NCI-H2196 (cell line): ENCODE data around the gene SPACDR.
"Not testable (repeated sequence)": the region's sequence is repeated elsewhere in the genome, so short reads cannot be mapped to it uniquely, and the experiment has no call there.

ENCODE experiments used
- DNase-seq: peaks from one replicate; lab custom pipeline; 2025; ENCODE audit not compliant: unreplicated experiment; lab: John Stamatoyannopoulos, UW

The SPACDR gene

GRCh38 chr7:100466653-100467605 lies 2.9 kb upstream of the SPACDR start:
- no peak for DNase-seq

GRCh38 chr7:100465702-100466311 lies 1.7 kb upstream of the SPACDR start:
- DNase-seq = peak; percentile 80

- DNase-seq = no peak
Measured at GRCh38 chr7:100465299-100465698, 1.2 kb upstream of the SPACDR start.

- no peak for DNase-seq
Measured at GRCh38 chr7:100464791-100465190, 731 bp upstream of the SPACDR start.

GRCh38 chr7:100457033-100457432 lies 7.0 kb downstream of the SPACDR start:
- no peak for DNase-seq

GRCh38 chr7:100456562-100456961 lies 7.5 kb downstream of the SPACDR start:
- no peak for DNase-seq

- no peak for DNase-seq
Measured at GRCh38 chr7:100455206-100455605, 8.9 kb downstream of the SPACDR start.

- not testable (repeated sequence) for DNase-seq
Measured at GRCh38 chr7:100453854-100454253, 10.2 kb downstream of the SPACDR start.

- DNase-seq = no peak
Measured at GRCh38 chr7:100452513-100452912, 11.5 kb downstream of the SPACDR start.

- no peak for DNase-seq
Measured at GRCh38 chr7:100449190-100449795, 14.8 kb downstream of the SPACDR start.

- DNase-seq = not testable (repeated sequence)
Measured at GRCh38 chr7:100447363-100447762, 16.7 kb downstream of the SPACDR start.

GRCh38 chr7:100446040-100446439 lies 18.0 kb downstream of the SPACDR start:
- no peak for DNase-seq

- DNase-seq = no peak
Measured at GRCh38 chr7:100444311-100445278, 19.5 kb downstream of the SPACDR start.

GRCh38 chr7:100443096-100443840 lies 20.8 kb downstream of the SPACDR start:
- no peak for DNase-seq

- DNase-seq = no peak
Measured at GRCh38 chr7:100441641-100442535, 22.2 kb downstream of the SPACDR start.

- DNase-seq = not testable (repeated sequence)
Measured at GRCh38 chr7:100439244-100439643, 24.8 kb downstream of the SPACDR start.

GRCh38 chr7:100438731-100439130 lies 25.3 kb downstream of the SPACDR start:
- DNase-seq = not testable (repeated sequence)

GRCh38 chr7:100438172-100438571 lies 25.9 kb downstream of the SPACDR start:
- no peak for DNase-seq
